Stimulated activated CD8-positive, alpha-beta memory T cell treated with anti-CD3 and anti-CD28 coated beads, Interleukin-12 subunit alpha, Interleukin-12 subunit beta, amount 100 ng/mL, for 1 hour (primary cell): ENCODE results near the gene SUSD5.
"Not testable (repeated sequence)": the region's sequence is repeated elsewhere in the genome, so short reads cannot be mapped to it uniquely, and the experiment has no call there.

ENCODE experiments used
- DNase-seq: peaks from one replicate; pipeline ENCODE4 v3.0.0-alpha.2; 2020; ENCODE audit warnings: low read depth

SUSD5 gene

GRCh38 chr3:33115024-33115768 lies 103.4 kb downstream of the SUSD5 start:
- DNase-seq = no peak

DNA sequence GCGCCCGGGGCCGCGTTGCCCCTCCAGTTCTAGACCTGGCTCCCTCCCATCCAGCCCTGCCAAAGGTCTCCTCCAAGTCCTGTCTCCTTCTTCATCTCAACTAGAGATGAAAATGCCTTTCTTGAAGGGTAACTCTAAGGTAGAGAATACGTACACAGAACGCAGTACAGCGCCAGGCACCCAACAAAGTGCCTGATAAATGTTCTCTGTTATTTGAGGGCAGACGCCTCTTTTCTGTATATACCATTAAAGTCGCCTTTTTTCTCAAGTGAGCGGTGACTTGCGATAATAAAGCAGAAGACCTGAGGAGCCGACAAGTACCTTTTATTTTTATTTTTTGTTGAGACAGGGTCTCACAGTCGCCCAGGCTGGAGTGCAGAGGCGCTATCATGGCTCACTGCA lies 104.0 kb downstream of the SUSD5 start:
- DNase-seq = no peak

DNA sequence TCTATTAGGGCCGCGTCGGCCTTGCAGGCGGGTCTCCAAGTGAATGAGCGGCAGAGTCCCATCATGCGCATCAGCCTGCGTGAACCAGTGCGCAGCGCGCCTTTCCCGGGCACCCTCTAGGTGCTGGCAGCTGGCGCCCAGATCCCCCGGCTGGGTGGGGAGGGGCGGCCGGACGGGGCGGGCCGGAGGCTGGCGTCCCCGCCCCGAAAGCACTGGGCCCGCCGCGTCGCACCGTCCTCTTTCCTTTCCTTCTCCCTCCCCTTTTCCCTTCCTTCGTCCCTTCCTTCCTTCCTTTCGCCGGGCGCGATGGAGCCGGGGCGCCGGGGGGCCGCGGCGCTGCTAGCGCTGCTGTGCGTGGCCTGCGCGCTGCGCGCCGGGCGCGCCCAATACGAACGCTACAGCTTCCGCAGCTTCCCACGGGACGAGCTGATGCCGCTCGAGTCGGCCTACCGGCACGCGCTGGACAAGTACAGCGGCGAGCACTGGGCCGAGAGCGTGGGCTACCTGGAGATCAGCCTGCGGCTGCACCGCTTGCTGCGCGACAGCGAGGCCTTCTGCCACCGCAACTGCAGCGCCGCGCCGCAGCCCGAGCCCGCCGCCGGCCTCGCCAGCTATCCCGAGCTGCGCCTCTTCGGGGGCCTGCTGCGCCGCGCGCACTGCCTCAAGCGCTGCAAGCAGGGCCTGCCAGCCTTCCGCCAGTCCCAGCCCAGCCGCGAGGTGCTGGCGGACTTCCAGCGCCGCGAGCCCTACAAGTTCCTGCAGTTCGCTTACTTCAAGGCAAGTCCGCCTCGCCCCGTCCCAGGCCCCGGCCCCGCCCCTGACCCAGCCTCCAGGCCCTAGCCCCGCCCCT lies 104.6 kb downstream of the SUSD5 start, which contains the start of gene CRTAP:
Gene CRTAP (plus strand): TSS at position 243 of the 850 bp plus-strand sequence. CDS start 64 bp downstream, at position 307.
- DNase-seq = peak; percentile 76

DNA sequence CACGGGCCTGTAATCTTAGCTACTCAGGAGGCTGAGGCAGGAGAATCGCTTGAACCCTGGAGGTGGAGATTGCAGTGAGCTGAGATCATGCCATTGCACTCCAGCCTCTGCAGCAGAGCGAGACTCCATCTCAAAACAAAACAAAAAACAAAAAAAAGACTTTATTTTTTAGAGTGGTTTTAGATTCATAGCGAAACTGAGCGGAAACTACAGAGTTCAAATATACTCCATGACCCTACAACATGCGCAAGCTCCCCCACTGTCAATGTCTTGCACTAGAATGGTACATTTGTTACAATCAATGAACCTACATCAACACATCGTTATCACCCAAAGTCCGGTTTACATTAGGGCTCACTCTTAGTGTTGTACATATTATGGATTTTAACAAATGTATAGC lies 107.0 kb downstream of the SUSD5 start:
- no peak for DNase-seq

DNA sequence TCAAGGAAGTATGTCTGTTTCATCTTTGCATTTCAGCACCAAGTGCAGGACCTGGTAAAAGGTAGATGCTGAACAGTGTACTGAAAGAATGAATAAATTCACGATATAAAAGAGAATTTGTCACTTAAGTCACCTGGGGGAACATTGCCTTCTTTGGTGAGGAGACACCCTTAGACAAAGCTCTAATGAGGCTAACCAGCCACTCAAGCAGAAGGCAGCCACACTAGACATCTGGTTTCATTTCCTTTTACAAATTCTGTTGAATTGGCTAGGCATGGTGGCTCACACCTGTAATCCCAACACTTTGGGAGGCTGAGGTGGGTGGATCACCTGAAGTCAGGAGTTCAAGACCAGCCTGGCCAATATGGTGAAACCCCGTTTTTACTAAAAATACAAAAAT lies 111.8 kb downstream of the SUSD5 start:
- DNase-seq = not testable (repeated sequence)

DNA sequence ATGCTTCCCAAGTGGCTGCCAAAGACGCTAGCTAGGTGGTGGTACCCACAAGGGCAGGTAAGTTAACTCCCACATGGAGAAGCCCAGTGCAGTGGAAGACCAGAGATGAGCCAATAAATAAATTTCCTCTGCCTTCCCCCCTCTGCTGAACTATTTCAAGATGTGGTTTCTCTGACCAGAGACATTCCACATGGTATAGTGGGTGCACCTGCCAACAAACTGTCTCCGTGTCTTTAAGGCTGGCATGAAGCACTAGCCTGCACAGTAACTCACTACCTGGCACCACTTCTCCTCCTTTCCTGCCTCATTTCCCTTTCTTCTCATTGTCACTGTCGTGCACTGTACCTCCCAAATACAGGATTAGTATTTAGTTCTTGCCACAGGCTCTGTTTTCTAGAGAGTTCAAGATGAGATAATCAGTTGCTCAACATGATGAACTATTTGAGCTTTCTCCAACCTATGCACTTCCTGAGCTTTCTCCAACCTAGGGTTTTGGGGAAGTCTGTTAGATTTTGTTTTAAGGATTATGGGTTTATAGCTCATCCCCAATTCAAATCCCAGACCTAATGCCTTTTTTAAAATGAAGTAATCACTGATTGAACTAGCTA lies 113.2 kb downstream of the SUSD5 start:
- DNase-seq = no peak

DNA sequence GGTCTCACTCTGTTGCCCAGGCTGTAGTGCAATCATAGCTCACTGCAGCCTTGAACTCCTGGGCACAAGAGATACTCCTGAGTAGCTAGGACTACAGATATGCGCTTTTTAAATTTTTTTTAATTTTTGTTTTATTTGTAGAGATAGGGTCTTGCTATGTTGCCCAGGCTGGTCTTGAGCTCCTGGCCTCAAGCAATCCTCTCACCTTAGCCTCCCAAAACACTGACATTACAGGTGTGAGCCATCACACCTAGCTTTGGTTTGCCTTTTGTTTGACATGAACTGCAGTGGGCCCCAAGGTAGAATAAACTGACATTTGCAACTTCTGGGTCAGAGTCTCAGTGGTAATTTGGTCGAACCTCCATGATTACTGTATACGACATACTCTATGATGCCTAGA lies 113.8 kb downstream of the SUSD5 start:
- DNase-seq = no peak

- no peak for DNase-seq
Measured at GRCh38 chr3:33103480-33103879, 115.1 kb downstream of the SUSD5 start.

DNA sequence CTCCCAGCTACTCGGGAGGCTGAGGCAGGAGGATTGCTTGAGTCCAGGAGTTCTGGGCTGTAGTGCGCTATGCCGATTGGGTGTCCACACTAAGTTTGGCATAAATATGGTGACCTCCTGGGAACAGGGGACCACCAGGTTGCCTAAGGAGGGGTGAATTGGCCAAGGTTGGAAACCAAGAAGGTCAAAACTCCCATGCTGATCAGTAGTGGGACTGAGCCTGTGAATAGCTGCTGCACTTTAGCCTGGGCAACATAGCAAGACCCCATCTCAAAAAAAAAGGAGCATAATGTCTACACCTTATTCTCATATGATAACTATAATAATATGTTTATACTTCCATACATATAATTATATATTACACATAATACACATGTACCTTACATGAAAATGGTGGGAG lies 115.6 kb downstream of the SUSD5 start:
- DNase-seq = no peak

DNA sequence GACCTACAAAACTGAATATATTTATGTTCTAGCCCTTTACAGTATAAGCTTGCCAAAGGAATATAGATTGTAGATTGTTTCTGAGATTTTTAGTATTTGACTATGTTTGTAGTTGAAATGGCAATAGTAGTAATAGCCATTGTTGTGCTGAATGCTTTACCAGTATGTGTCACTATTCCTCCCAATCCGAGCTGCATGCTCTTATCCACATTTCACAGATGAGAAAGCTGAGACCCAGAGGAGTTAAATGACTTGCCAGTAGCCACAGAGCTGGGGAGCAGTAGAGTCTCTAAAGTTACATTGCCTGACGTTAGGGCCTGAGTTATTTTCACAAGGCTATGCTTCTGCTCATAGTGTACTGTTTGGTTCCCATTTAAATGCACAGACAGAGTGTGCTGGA lies 118.4 kb downstream of the SUSD5 start:
- no peak for DNase-seq
